DOHH2 (cell line): ENCODE data around the gene MLLT3.

Experiments
- H3F3A ChIP-seq: fragments of 200-600 bp; sonication (generic), shearing (Covaris generic); 2 replicates; pipeline ENCODE4 v1.6.0; 2016; ENCODE audit warnings: antibody characterized with exemption, mild to moderate bottlenecking; ENCODE audit not compliant: control insufficient read depth, insufficient read depth
- H3K27ac ChIP-seq: fragments of 200-600 bp; sonication (generic); 2 replicates; pipeline ENCODE4 v1.5.1; 2014; ENCODE audit warnings: low read depth, mild to moderate bottlenecking, low read length, moderate library complexity
- H3K27me3 ChIP-seq: fragments of 200-600 bp; sonication (generic); 2 replicates; pipeline ENCODE4 v1.6.1; 2014; ENCODE audit warnings: mild to moderate bottlenecking, low read length, mixed read lengths; ENCODE audit not compliant: control insufficient read depth
- H3K36me3 ChIP-seq: fragments of 200-600 bp; sonication (generic); 2 replicates; pipeline ENCODE4 v1.6.1; 2014; ENCODE audit warnings: mild to moderate bottlenecking, low read length, moderate library complexity, mixed read lengths; ENCODE audit not compliant: control insufficient read depth
- H3K4me1 ChIP-seq: fragments of 200-600 bp; sonication (generic); 2 replicates; pipeline ENCODE4 v1.6.1; 2014; ENCODE audit warnings: mild to moderate bottlenecking, low read length, mixed read lengths; ENCODE audit not compliant: control insufficient read depth
- H3K4me2 ChIP-seq: fragments of 200-600 bp; sonication (generic); 2 replicates; pipeline ENCODE4 v1.6.0; 2014; ENCODE audit warnings: mild to moderate bottlenecking, low read length, moderate library complexity
- H3K4me3 ChIP-seq: fragments of 200-600 bp; sonication (generic); 2 replicates; pipeline ENCODE4 v1.5.1; 2014; ENCODE audit warnings: mild to moderate bottlenecking, low read length, mixed read lengths
- H3K79me2 ChIP-seq: fragments of 200-600 bp; sonication (generic); 2 replicates; pipeline ENCODE4 v1.6.1; 2014; ENCODE audit warnings: mild to moderate bottlenecking, low read length, mixed read lengths; ENCODE audit not compliant: control insufficient read depth
- H3K9me2 ChIP-seq: fragments of 200-600 bp; sonication (generic); replicated peaks from 2 replicates; pipeline ENCODE4 v1.6.1; 2014; ENCODE audit warnings: mild to moderate bottlenecking, low read length, mixed read lengths; ENCODE audit not compliant: control insufficient read depth
- H3K9me3 ChIP-seq: fragments of 200-600 bp; sonication (generic); 2 replicates; pipeline ENCODE4 v1.6.1; 2014; ENCODE audit warnings: antibody characterized with exemption, low read length, mixed read lengths; ENCODE audit not compliant: control insufficient read depth, insufficient read depth
- H4K20me1 ChIP-seq: fragments of 200-600 bp; sonication (generic); 2 replicates; pipeline ENCODE4 v1.6.0; 2014; ENCODE audit warnings: low read depth, mild to moderate bottlenecking, antibody characterized with exemption, low read length, moderate library complexity; ENCODE audit not compliant: control insufficient read depth, insufficient read depth
- CTCF ChIP-seq: fragments of 200-600 bp; sonication (generic); IDR thresholded peaks from one replicate; pipeline ENCODE4 v1.5.1; 2014; ENCODE audit warnings: antibody characterized with exemption, mild to moderate bottlenecking, low read depth, low read length; ENCODE audit not compliant: poor library complexity, severe bottlenecking
- EZH2phosphoT487 ChIP-seq: fragments of 200-600 bp; sonication (generic); IDR thresholded peaks from 2 replicates; pipeline ENCODE4 v1.6.1; 2017; ENCODE audit warnings: borderline replicate concordance, mild to moderate bottlenecking, antibody characterized with exemption, low read length, moderate library complexity, mixed read lengths

The MLLT3 gene

GRCh38 chr9:20369391-20369790, 252.9 kb downstream of the MLLT3 start:
- TF ChIP-seq CTCF (peak; percentile 10), EZH2phosphoT487 (no peak)
- Histone ChIP-seq H3K4me2 (no peak overlapping the region), H3K27me3 (no peaks in the 10 kb centered on the region), H4K20me1 (no peaks in the 10 kb centered on the region), H3K27ac (no peak overlapping the region), H3K9me2 (no peaks in the 10 kb centered on the region), H3K79me2 (no peaks in the 10 kb centered on the region), H3K9me3 (no peaks in the 10 kb centered on the region), H3K36me3 (no peaks in the 10 kb centered on the region), H3F3A (peaks cover 9% of the 10 kb centered on the region), H3K4me3 (no peak overlapping the region), H3K4me1 (peaks cover 66% of the 10 kb centered on the region)

GRCh38 chr9:20367855-20368254, 254.4 kb downstream of the MLLT3 start:
- Histone ChIP-seq H3F3A (peaks cover 2% of the 10 kb centered on the region; the same call in 1 of the 2 replicates), H3K79me2 (no peaks in the 10 kb centered on the region), H3K9me2 (no peaks in the 10 kb centered on the region), H3K4me3 (no peak overlapping the region), H3K9me3 (no peaks in the 10 kb centered on the region), H3K27ac (no peak overlapping the region), H4K20me1 (no peaks in the 10 kb centered on the region), H3K4me2 (no peak overlapping the region), H3K4me1 (peaks cover 51% of the 10 kb centered on the region), H3K36me3 (no peaks in the 10 kb centered on the region), H3K27me3 (no peaks in the 10 kb centered on the region)
- TF ChIP-seq CTCF (no peak), EZH2phosphoT487 (no peak)

GRCh38 chr9:20364959-20365358, 257.3 kb downstream of the MLLT3 start:
- Histone ChIP-seq H3K4me1 (peaks cover 24% of the 10 kb centered on the region), H3K4me3 (no peak overlapping the region), H3K79me2 (no peaks in the 10 kb centered on the region), H3K27ac (no peak overlapping the region), H3K4me2 (no peak overlapping the region), H3K27me3 (no peaks in the 10 kb centered on the region), H3F3A (no peaks in the 10 kb centered on the region), H3K9me2 (no peaks in the 10 kb centered on the region), H3K9me3 (no peaks in the 10 kb centered on the region), H4K20me1 (no peaks in the 10 kb centered on the region), H3K36me3 (no peaks in the 10 kb centered on the region)
- TF ChIP-seq CTCF (no peak), EZH2phosphoT487 (no peak)

GRCh38 chr9:20363233-20363632, 259.1 kb downstream of the MLLT3 start:
- Histone ChIP-seq H3K79me2 (no peaks in the 10 kb centered on the region), H3K27me3 (no peaks in the 10 kb centered on the region), H3K4me2 (no peak overlapping the region), H3K9me2 (no peaks in the 10 kb centered on the region), H3K4me3 (no peak overlapping the region), H3K4me1 (peaks cover 10% of the 10 kb centered on the region), H3K27ac (no peak overlapping the region), H4K20me1 (no peaks in the 10 kb centered on the region), H3F3A (no peaks in the 10 kb centered on the region), H3K9me3 (no peaks in the 10 kb centered on the region), H3K36me3 (no peaks in the 10 kb centered on the region)
- TF ChIP-seq CTCF = no peak
- TF ChIP-seq EZH2phosphoT487 = no peak
